HG03060 (cell line): ENCODE results near the gene BICC1.

ENCODE experiments used
- ATAC-seq: cut with Tn5 transposase; IDR thresholded peaks from one replicate; pipeline ENCODE4 v1.9.1; 2021; ENCODE audit warnings: low read depth, moderate number of reproducible peaks; ENCODE audit not compliant: unreplicated experiment

Gene BICC1

DNA sequence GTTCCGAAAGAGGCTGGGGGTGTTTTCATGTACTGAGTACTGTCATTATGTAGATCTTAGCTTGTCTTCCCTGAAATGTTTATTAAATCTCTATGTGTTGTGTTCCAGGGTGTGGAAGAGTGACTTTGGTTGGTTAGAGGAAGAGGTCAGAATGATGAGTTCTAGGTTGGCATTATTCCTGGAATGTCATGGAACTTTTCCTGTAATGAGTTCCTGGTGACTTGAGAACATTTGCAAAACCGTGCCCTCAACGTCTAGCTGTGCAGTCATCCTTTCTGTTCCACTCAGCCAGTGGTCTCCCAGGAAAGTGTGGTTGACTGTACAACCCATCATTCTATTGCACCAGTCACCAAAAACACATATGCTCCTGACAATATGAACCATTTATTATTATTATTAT, 129.6 kb downstream of the BICC1 start:
- ATAC-seq, result no peak

DNA sequence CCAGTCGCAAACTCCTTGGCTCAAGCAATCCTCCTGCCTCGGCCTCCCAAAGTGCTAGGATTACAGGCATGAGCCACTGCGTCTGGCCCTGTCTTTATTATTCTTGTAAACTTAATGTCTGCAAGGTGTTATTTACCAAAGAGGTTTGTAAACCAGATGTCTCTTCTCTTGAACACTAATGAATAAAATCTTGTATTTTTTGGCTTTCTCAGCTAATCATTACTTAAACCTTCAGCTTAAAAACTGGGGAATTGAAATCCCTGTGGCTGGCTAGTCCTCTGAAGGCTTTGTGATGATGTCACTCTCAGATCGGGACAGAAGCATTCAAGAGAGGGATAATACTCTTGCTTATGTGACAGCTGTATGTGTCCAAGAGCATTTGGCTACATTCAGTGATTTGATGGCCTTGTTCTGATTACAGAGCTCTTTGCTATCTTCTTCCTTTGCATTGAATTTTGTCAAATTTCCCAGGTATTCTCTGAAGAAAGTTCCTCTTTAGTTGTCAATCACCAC, 130.3 kb downstream of the BICC1 start:
- no peak for ATAC-seq

DNA sequence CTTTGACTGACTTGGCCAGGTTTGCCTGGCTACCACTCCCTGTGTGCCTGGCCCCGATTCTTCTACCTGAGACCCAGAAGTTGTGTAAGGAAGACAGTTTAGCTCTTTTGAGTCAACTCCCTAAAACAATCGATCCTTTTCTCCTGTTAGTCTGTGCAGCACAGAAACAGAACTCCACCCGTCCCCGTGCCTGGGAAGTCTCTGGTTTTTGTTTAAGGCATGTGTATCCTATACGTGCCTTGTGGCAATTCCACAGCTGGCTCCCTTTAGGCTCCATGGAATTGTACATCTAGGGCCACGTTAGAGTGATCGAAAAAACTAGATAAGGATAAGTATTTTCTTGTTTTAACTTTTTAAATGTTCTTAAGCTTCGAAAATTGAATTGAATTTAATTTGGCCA, 131.6 kb downstream of the BICC1 start:
- ATAC-seq, result no peak

DNA sequence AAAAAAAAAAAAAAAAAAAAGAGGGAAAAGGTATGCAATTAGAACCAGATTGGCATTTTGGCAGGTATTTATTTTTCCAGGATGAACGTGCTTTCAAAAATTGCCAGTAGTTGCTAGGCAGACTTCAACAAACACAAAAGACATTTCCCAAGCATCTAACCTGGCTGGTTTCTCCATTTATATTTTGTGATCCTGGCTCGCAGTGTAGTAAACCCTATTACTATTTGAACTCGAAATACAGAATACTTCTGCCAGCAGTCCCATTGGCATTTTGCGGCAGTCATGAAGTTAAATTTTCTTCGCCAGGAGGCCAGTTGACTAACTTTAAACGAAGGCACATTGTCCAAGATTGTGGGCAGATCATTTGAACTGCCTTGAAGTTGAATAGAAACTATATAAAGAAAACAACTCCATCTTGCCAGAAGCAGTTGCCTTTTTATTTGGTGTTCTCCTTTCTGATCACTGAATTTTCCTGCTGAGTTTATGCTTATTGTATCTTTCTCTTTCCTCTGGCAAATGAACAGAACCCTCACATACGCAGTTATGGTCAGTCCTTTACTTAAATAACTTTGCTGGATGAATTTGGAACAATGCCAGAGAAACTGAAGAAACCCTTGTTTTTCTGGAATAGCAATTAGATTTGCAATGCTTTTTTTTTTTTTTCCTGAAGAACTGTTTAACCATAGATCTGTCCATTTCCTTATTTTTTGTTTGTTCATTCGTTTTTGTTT, 132.9 kb downstream of the BICC1 start:
- ATAC-seq, result no peak

DNA sequence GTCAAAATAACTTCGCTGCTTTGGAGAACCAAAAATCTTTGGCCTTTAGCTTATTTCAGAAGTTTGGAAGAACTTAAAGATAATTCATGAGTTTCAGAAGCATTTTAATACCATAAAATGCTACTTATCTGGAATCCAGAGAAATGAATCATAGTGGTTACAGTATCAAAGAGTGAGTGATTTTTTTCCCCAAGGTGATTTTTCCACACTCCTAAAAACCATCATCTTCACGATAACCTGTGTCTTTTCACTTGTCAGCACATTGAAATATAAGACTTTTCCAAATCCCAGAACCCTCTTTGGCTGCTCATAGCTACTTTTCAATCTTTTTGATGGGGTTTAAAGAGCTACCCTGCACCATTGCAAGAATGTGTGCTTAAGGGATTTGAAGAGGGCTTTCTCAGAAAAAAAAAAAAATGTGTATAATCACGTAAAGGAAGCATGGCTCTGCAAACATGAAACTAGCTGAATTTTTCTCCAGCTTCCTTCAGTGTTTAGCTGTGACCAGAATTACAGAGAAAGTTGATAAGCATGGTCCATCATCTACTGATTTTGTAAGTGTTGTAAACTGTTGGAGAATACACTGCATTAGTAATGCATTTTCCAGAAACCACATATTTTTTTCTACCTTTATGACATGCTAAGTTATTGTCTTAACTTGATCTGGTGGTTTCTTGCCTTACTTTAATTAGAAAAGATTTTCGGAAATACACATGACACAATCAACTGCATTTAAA, 134.9 kb downstream of the BICC1 start:
- ATAC-seq, result no peak

DNA sequence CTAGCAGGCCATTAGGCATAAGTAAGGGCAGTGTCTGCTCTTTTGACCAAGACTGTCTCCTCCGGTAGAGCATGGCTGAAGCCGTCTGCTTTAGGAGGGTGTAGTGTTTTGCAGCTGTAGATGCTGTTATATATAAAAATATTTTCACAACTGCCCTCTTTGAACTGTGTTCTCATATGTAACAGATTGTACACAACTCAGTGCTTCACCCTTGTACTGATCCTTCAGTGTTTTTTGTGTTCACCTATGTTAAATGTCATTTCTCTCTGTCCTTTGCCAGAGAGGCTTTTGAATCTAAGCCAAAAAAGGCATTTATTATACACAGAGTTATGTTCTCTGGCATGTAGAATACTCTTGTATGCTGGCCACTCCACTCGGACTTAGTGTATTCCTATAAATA, 135.5 kb downstream of the BICC1 start:
- no peak for ATAC-seq

DNA sequence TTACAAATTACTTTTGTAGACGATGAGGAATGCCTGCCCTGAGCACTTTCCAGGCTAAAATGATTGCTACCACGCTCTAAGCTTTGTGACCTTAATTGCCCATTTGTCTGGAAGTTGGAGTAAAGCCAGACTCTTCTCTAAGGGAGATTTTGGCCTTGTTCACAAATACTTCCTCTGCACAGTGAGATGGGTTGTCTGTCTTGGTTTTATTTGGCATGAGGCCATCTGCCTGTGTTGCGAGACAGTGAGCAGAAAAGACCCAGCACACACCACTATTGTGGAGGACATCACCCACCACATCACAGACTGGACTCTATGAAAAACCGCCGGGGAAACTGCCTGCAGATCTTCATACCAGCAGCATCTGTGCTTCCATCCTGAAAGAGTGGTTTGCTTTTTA, 138.4 kb downstream of the BICC1 start:
- no peak for ATAC-seq

DNA sequence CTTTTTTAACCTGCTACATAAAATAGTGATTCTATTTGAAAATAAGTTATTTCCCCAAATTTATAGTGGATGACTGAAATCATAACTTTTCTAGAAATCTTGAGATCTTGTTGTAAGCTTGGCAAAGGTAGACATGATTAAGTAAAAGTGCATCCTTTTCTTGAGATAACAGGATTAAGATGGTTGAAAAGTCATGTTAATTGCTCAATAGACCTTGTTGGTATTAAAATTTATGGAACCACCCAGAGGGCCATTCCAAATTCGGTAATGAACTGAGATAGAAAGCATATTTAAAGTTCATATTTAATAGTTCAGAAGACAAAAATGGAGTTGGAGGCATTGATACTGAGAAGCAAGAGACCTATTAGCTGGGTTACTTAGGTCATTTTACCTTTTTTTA, 139.1 kb downstream of the BICC1 start:
- no peak for ATAC-seq

DNA sequence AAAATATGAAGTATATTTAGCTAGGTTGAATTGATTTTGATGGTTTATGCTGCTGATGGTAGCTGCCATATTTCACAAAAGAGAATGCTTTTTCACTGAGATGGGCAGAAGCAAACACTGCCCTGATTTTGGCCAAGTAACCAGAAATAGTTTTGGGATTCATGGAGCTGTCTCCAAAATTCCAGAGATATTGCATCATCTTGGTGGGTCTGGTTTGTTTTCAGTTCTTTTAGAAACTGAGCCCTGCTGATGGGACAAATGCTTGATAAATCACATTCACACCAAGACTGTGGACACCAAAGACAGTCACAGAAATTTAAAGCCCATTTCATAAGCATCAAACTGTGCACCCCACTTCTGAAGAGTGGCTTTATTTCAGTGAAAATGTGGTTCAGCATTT, 140.5 kb downstream of the BICC1 start:
- no peak for ATAC-seq

DNA sequence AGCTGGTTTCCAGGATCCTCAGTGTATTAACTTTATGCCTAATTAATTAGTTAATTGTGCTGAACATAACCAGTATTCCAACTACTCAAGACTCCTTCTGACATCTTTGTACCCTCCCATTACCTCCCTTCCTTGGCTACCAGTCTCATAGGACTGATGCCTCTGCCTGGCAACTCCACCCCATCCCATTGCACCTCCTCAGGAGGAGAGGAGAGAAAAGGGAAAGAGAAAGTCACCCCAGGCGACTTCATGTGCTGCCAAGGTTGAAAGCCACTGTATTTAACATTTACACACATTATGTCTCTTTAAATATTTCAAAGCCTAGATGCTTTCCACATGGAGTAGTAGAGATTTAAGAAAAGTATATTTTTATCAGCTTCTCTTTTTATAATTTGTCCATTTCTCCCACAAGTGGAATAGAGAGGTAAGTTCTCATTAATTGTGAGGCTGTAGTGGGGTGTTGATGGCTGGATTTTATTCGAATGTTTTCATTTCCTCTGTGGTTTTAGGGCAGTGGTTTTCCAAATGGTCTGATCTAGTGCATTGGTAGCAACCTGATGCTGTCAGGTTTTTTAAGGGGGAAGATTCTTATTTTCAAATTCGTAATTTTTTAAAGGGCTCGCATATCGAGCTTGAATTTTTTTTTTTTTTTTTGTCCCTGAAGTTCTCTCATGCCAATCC, 148.0 kb downstream of the BICC1 start:
- ATAC-seq, result no peak

DNA sequence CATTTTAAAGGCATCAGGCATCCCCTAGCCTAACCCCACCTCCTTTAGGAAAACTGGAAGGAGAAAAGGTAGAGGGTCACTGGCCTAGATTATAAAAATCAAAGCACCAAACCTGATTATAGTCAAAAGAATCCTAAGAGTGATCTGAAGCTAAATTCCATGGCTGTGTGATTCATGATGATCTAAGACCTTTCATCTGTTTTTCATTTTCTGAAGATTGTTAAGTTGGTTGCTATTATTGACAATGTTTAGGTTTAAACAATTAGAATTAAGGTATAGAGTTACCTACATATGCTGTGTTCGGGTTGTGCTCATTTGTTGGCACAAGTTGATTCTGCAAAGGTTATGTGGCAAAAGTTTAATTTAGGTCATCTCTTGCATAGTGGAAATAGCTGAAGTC, 148.7 kb downstream of the BICC1 start:
- no peak for ATAC-seq

DNA sequence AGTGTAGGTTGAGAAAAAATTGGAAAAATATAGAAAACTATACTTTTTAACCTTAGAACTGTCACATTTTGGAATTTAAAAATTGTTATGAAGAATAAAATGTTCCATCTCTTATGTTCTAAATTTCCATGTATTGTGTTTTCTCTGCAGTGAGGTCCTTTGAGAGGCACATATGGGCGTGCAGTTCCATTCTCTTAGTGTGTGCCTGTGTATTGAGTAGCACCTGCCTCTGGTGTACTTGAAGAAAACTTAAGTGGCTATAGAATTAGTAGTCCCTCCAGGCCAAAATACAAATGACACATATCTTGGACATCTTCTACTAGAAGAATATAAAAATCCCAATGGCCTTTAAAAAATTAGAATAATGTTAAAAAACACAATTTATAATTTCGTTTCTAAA, 149.2 kb downstream of the BICC1 start:
- ATAC-seq, result no peak

DNA sequence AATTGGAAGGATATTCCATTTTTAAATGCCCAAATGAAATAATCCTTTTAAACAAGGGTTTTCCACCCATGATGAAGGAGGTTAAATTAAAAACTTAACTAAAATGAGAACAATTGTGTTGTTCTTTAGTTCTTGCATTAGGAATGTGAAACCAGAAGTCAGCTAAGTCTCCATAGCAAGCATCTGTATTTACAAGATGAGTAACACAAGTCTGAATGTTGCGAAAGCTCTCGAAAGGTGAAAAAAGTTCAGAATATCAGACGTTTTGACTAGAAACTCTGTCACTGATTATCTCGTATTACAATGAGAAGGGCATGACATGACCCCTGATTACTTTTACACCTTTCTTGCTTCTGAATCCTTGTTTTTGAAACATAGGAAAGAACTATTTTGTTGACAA, 149.6 kb downstream of the BICC1 start:
- no peak for ATAC-seq

DNA sequence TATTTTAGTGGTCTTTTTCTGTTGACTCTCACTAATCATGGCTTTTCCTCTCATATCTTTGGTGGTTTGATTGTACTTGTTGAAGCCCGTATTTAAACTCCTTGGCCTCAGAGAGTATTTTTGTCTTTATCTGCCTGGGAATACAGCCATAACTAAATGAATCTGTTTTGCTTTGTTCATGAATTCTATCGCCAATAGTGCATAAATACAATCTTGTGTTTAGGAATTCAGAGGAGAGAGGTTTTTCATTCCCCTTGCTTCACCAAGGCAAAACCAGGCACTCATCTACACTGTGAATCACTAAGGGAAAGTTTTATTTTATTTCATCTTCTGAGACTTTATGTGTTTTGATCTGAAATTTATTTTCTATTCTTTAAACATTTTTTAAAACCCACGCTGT, 152.7 kb downstream of the BICC1 start:
- no peak for ATAC-seq

DNA sequence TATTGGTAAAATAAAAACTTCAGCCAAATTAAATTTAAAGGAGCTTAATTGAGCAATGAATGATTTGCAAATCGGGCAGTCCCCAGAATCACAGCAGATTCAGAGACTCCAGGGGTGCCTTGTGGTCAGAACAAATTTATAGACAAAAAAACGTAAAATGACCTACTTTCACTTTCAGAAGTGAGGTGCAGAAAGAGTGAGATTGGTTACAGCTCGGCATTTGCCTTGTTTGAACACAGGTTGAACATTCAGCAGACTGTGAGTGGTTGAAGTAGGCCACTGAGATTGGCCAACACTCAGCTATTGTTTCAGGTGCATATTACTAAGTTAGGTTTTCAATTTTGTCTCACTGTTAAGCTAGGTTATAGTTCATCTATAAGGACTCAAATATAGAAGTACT, 153.4 kb downstream of the BICC1 start:
- ATAC-seq, result no peak

DNA sequence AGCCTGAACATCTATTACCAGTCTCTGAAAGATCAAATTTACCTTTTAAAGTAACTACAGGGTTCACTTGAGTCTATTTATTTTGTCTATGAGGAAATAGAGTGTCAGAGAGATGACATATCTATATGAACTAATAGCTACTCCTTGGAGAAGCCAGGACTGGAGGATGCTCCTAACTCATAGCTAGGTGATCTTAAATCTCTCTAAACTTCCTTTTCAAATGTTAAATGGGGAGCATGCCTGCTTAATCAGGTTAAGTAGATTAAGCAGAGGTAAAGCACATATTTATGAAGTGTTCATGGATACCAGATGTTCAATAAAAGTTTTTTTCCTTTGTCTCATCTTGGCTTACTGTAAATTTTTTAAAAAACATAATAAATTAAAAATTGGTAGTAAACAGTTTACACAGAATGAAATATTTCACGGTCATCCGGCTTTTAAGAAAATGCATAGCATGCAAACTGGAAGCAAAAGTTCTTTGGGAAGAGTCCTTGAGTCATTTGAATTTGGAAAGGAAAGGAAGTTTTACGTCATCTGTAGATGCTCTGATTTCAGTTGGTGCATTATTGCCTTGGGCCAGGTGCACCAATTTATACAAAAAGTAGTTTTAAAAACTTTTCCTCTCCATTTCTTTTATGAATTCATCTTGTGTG, 155.1 kb downstream of the BICC1 start:
- no peak for ATAC-seq

DNA sequence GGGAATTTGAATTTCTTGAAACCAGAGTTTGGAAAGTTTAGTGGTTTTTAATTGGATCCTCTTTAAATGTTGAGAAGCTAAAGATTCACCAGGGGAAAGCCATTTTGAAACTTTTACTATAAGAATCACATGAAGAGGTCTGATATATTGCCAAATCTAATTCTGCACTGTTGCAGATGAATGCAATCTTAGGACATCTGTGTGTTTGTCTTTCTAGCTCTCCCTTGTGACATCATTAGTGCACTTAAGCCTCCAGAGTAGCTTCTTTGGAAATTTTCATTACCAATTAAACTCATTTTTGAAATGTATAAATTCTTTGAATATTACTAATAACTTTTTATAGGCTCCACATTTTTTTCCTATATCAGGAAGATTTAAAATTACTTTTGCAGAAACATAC, 160.2 kb downstream of the BICC1 start:
- ATAC-seq, result no peak

DNA sequence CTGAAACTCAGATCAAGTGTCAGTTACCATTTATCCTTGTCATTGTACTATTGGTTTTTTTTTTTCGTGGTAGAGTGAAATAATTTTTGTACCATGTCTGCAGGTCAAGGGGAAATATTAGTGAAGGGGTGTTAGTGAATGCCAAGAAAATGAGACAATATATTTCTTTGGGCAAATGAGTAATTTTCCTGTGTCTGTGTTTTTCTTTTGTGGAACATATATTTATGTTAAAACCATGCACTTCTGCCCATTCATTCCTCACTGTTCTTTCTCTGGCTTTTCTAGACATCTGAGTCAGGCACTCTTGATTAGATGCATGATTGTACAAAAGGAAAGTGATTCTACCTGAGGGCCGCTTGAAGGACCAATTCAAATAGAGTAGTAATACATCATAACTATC, 161.6 kb downstream of the BICC1 start:
- ATAC-seq, result no peak

DNA sequence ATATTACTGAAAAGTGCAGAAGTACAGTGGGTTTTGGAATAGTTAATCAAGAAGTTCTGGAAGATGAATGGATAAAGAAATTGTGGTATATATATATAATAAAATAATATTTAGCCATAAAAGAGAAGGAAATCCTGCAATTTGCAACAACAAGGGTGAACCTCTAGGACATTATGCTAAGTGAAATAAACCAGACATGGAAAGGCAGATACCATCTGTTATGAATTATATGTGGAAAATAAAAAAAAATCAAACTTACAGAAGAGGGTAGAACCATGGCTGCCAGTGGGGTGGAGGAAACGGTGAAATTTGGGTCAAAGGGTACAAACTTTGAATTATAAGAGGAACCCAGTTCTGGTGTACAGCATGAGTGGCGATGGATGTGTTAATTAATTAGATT, 162.6 kb downstream of the BICC1 start:
- no peak for ATAC-seq

DNA sequence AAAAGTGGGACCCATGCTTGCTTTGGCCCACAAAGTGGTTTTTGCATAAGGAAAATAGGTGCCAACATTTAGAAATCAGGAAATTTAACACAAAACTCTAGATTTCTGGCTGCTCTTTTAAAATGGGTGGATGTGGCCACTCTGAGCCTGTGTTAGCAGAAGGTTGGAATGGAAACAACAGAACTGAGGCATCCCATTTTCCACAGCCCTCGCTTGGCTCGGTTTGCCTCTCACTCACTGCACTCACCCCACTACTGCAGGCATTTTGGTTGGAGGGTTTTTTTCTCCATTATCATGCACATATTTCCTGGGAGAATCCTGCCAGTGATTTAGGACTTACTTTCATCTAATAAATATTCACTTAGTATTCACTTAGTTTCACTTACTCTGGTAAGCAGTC, 178.9 kb downstream of the BICC1 start:
- ATAC-seq, result no peak

DNA sequence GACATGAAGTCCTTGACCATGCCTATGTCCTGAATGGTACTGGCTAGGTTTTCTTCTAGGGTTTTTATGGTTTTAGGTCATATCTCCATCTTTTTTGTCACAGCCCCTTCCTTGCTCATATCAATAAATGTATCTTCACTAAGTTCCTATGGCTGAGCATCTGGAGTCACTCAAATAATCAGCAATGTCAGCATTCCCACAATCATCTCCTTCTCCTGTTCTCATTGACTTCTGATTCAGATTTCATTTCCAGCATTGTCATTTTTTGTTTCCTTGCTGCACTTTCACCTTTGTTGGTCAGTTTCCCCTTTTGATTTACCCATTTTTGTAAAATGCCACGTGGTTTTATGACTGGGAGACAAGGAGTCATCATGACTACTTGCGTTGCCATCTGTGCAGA, 181.2 kb downstream of the BICC1 start:
- ATAC-seq, result no peak
